ENCODE data around the gene CCT8. TPM values are rescaled to one million over a fixed set of nuclear protein-coding genes. Genes with fewer than 3 reads are reported as not detected.

The CCT8 gene
- total RNA-seq, 1 experiment from 2014 or later: 356 TPM

DNA sequence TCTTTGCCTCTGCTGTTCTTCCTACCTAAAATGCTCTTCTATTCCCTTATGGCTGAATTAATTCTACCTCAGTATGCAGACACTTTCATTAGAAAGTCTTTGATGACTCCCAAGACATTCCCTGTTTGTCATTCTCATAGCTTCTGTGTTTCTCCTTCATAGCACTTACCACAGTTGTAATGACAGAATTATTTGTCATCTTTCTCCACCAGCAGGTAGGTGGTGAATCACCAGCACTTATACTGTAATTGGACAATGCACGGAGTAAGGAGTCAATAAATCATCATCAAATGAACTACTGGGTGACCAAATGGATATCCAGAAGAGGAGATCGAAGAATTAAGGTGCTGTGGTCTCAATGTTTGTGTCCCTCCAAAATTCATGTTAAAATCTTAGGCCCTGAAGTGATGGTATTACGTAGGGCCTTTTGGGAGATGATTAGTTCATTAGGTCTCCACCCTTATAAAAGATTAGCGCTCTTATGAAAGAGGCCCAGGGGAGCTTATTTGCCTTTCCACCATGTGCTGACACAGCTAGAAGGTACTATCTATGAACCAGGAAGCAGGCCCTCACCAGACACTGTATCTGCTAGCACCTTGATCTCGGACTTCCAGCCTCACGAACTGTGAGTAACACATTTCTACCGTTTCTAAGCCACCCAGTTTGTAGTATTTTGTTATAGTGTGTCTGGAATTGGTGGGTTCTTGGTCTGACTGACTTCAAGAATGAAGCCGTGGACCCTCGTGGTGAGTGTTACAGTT lies 2.4 kb upstream of the CCT8 start:
- Histone ChIP-seq H3K56ac (ENCODE audit: insufficient read length, low read depth, low read length) (no peak overlapping the region), H4K91ac (ENCODE audit: insufficient read length, low read depth, low read length) (no peak overlapping the region), H2AFZ (ENCODE audit: low read length) (no peak overlapping the region), H3K79me1 (ENCODE audit: insufficient read depth, low read depth, low read length, poor library complexity, severe bottlenecking) (no peaks in the 10 kb centered on the region), H2BK20ac (ENCODE audit: low read depth, low read length, poor library complexity, severe bottlenecking) (no peak overlapping the region), H3K14ac (ENCODE audit: insufficient read depth, low read length) (no peak overlapping the region), H3K9me3 (ENCODE audit: control insufficient read depth, low read depth, low read length) (no peaks in the 10 kb centered on the region), H3K4me1 (ENCODE audit: insufficient read depth, low read length) (no peaks in the 10 kb centered on the region; the same call in 1 of the 2 replicates), H3K18ac (ENCODE audit: insufficient read length, low read depth, low read length) (no peak overlapping the region), H4K5ac (ENCODE audit: insufficient read length, low read depth, low read length) (no peak overlapping the region), H3K27me3 (ENCODE audit: insufficient read depth, low read length) (no peaks in the 10 kb centered on the region), H3K4me2 (ENCODE audit: insufficient read depth, insufficient read length, low read length) (no peak overlapping the region), H3K23me2 (ENCODE audit: insufficient read length, low read depth, low read length, poor library complexity, severe bottlenecking) (no peaks in the 10 kb centered on the region), H3T11ph (ENCODE audit: low read length) (no peak overlapping the region), H3K4ac (ENCODE audit: low read depth, low read length) (no peak overlapping the region), H3K79me2 (ENCODE audit: insufficient read depth, low read length) (peaks cover 25% of the 10 kb centered on the region), H3K9ac (ENCODE audit: extremely low read depth, insufficient read length, low read length) (no peak overlapping the region), H4K8ac (replicated peaks; ENCODE audit: insufficient read length, low read depth, low read length) (no peak overlapping the region), H2BK12ac (ENCODE audit: insufficient read length, low read depth, low read length) (no peak overlapping the region), H4K20me1 (ENCODE audit: control insufficient read depth, insufficient read depth, insufficient read length) (no peaks in the 10 kb centered on the region), H2BK15ac (ENCODE audit: low read depth, low read length) (no peak overlapping the region), H3K23ac (ENCODE audit: insufficient read length, low read depth, low read length) (no peak overlapping the region), H2AK5ac (ENCODE audit: insufficient read length, low read length) (no peak overlapping the region), H2BK5ac (ENCODE audit: insufficient read length, low read length) (no peak overlapping the region), H2BK120ac (ENCODE audit: low read depth, low read length, poor library complexity, severe bottlenecking) (no peak overlapping the region), H3K27ac (ENCODE audit: insufficient read length, low read depth, low read length) (no peak overlapping the region)
- no peaks in the 10 kb centered on the region; the same call in 1 of the 2 replicates for H3K27me3 Mint-ChIP-seq (ENCODE audit: low read depth)
- no peak overlapping the region for H3K27ac Mint-ChIP-seq
- DNase-seq: no peak
- H3K9me3 Mint-ChIP-seq: no peaks in the 10 kb centered on the region; a peak in 2 of 5 replicates
- peaks cover 7 to 11% (median 11%) of the 10 kb centered on the region in 3 experiments; a peak in 6 of 7 replicates for H3K36me3 Mint-ChIP-seq (ENCODE audit: insufficient read depth in 1 of 3, low read depth in 3 of 3)
- peaks cover 15% of the 10 kb centered on the region in 2 experiments for H3K4me1 Mint-ChIP-seq
- no CpG with 5 or more reads among the region's 9 CpGs for WGBS (ENCODE audit: extremely low coverage, insufficient read length, low lambda C conversion rate)
- H3K4me3 Mint-ChIP-seq: no peak overlapping the region
- TF ChIP-seq, protein P1, sequence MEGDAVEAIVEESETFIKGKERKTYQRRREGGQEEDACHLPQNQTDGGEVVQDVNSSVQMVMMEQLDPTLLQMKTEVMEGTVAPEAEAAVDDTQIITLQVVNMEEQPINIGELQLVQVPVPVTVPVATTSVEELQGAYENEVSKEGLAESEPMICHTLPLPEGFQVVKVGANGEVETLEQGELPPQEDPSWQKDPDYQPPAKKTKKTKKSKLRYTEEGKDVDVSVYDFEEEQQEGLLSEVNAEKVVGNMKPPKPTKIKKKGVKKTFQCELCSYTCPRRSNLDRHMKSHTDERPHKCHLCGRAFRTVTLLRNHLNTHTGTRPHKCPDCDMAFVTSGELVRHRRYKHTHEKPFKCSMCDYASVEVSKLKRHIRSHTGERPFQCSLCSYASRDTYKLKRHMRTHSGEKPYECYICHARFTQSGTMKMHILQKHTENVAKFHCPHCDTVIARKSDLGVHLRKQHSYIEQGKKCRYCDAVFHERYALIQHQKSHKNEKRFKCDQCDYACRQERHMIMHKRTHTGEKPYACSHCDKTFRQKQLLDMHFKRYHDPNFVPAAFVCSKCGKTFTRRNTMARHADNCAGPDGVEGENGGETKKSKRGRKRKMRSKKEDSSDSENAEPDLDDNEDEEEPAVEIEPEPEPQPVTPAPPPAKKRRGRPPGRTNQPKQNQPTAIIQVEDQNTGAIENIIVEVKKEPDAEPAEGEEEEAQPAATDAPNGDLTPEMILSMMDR (conservative IDR thresholded peaks at IDR 0.05): no peak

Measured in H9 (cell line).